Measurements from ENCODE around the gene PARP6.
A peak's percentile ranks its signal among the peaks of the same experiment; 100 is the strongest.

The PARP6 gene

DNA sequence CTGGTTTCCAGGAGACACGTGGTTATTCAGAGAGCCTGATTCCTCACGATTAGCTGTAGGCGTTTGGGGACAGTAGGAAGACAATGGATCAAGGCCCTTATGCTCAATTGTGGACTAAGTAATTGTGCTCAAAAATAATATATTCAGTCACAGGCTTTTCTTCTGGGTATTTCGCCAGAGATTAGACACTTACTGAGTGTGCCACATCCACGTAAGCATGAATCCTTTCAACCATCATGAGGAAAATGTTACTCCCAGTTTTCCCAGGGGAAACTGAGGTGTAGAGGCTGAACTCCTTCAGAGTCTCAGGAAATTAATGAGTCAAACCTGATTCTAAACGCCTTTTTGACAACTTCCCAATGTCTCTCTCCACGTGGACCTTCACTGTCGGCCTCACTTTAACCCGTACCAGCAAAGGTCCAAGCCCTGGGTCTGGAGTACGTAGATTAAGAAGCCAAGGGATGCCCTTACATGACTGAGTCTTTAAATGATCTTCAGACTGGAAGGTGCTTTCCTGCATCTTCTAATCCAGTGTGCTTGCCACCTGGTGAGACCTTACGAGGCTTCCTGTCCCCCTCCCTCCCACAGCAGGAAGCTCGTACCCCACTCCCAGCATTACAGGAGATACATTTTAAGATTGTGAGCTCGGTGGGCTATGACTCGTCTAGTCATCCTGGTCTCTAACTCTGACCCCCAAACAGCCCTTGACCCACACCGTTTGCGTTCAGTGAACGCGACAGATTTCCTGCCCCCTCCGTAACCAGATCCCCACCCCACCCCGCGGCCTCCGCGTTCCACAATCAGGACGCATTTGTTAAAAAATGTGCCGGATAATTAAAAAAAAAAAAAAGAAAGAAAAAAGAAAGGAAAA is 43.0 kb downstream of the PARP6 start:
- TF ChIP-seq, protein P1, sequence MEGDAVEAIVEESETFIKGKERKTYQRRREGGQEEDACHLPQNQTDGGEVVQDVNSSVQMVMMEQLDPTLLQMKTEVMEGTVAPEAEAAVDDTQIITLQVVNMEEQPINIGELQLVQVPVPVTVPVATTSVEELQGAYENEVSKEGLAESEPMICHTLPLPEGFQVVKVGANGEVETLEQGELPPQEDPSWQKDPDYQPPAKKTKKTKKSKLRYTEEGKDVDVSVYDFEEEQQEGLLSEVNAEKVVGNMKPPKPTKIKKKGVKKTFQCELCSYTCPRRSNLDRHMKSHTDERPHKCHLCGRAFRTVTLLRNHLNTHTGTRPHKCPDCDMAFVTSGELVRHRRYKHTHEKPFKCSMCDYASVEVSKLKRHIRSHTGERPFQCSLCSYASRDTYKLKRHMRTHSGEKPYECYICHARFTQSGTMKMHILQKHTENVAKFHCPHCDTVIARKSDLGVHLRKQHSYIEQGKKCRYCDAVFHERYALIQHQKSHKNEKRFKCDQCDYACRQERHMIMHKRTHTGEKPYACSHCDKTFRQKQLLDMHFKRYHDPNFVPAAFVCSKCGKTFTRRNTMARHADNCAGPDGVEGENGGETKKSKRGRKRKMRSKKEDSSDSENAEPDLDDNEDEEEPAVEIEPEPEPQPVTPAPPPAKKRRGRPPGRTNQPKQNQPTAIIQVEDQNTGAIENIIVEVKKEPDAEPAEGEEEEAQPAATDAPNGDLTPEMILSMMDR (IDR thresholded peaks at IDR 0.05; ENCODE audit: control insufficient read depth, extremely low read depth, insufficient read depth) = no peak
- DNase-seq (ENCODE audit: low read depth) = peak; percentile 76

DNA sequence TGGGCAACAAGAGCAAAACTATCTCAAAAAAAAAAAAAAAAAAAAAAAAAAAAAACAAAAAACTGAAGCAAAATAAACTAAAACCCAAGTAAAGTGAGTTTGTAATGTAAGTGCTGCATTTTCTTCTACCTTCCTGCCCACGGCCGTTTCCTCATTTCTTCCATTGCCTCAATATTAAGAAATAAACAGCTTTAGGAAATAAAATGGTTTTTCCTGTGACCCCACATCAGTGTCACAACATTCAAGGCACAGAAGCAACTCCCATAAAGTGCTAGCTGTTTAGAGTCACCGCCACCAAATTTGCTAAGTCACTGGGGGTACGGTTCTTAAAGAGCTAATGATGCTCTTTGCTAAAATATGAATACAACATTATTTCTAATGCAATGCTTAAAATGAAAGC is 44.6 kb downstream of the PARP6 start:
- TF ChIP-seq, protein P1 (IDR thresholded peaks at IDR 0.05; ENCODE audit: control insufficient read depth, extremely low read depth, insufficient read depth) = no peak
- peak overlapping the region; percentile 97 for H3K4me3 ChIP-seq (ENCODE audit: low read depth, low read length)
- no peak for DNase-seq (ENCODE audit: low read depth)

More for the DNA sequence above, 43.0 kb downstream of the PARP6 start:
- H3K4me3 ChIP-seq (ENCODE audit: low read depth, low read length) = peak overlapping the region; percentile 97

DNA sequence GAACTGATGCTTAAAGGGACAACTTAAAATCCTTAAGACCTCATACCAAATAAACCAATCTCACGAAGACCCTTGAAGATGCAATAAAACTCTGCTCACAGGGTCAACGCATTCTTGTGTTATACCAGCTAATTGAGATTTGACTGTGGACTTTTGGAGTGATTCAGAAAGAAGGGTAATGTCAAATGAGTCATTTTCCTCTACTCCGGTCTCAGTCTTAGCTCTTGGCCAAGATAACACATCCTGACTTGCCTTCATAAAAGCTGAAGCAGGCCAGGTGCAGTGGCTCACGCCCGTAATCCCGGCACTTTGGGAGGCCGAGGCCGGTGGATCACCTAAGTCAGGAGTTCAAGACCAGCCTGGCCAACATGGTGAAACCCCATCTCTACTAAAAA is 45.2 kb downstream of the PARP6 start:
- DNase-seq (ENCODE audit: low read depth) = no peak
- TF ChIP-seq, protein P1 (IDR thresholded peaks at IDR 0.05; ENCODE audit: control insufficient read depth, extremely low read depth, insufficient read depth) = no peak
- H3K4me3 ChIP-seq (ENCODE audit: low read depth, low read length) = peak overlapping the region; percentile 97

DNA sequence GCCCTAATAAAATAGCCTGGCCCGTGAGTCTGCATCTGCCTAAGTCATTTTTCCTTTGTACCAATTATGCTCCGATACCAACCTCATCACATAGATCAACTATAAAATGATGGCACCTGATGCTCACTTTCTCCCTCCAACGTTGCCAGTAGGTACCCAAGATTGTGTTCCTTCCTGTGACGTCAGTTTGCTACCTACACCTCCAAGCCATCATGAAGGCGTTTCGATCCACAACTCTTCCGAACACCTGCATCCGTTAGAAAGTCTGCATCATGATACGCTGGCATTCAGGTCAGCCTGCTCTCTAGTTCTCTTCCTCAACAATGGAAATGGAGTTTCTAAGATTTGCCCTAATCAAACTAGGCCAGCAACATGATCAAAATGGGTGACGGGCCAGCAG is 49.1 kb downstream of the PARP6 start:
- TF ChIP-seq, protein P1 (IDR thresholded peaks at IDR 0.05; ENCODE audit: control insufficient read depth, extremely low read depth, insufficient read depth) = no peak
- no peak for DNase-seq (ENCODE audit: low read depth)
- H3K4me3 ChIP-seq (ENCODE audit: low read depth, low read length) = no peak overlapping the region

DNA sequence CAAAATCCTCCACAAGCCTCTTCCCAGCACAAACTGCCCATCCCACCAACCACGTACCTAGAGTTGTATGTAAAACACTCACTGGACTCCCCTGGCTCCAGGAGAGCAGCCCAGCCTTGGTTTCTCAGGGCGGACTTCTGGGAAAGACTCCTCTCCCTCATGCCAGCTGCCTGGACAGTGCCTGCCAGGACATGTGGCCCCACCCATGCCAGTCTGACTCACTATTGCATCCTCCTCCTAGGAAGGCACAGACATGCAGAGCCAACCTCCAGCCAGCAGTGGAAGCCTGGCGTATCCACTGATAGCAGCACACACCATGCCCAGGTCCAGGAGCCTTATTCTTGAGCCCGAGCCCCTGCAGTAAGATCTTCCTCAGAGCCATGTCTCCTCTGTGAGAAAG is 50.0 kb downstream of the PARP6 start:
- TF ChIP-seq, protein P1 (IDR thresholded peaks at IDR 0.05; ENCODE audit: control insufficient read depth, extremely low read depth, insufficient read depth) = no peak
- no peak overlapping the region for H3K4me3 ChIP-seq (ENCODE audit: low read depth, low read length)

DNA sequence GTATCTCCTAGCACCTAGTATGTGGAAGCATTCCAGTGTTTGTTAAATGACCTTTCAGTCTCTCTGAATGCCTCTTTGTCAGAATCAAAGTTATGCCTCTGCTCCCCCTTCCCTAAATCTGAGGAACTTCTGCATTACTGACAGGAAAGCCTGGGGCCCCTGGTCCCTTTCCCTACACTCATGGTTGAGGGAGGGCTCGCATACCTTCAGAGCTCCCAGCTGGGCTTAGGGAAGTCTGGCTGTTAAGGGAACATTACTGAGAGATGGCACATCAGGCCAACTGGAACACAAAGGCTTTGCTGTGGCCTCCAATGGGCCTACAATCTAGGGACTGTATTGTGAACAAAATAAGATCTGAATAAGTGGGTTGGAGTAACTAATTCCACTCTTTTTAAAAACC is 51.7 kb downstream of the PARP6 start:
- no peak overlapping the region for H3K4me3 ChIP-seq (ENCODE audit: low read depth, low read length)
- DNase-seq (ENCODE audit: low read depth) = no peak
- TF ChIP-seq, protein P1 (IDR thresholded peaks at IDR 0.05; ENCODE audit: control insufficient read depth, extremely low read depth, insufficient read depth) = no peak

More for the DNA sequence above, 50.0 kb downstream of the PARP6 start:
- DNase-seq (ENCODE audit: low read depth) = peak; percentile 51

Data from LNCaP clone FGC (cell line).